Astrocyte (in vitro differentiated cells and primary cell): ENCODE results near the gene AP1M1.

Experiments used
- CTCF ChIP-seq: IDR thresholded peaks from 2 replicates; pipeline ENCODE4 v1.5.1; 2011; ENCODE audit warnings: low read depth, mild to moderate bottlenecking, inconsistent platforms, low read length, moderate library complexity; ENCODE audit not compliant: insufficient read depth
- EZH2 ChIP-seq: IDR thresholded peaks from 2 replicates; pipeline ENCODE4 v1.6.1; 2012; ENCODE audit warnings: mild to moderate bottlenecking, low read length, inconsistent platforms; ENCODE audit not compliant: insufficient read depth

GRCh38 chr19:16167055-16167454 lies 30.7 kb upstream of the AP1M1 start:
- TF ChIP-seq CTCF (no peak), EZH2 (no peak)
